Skin of body (tissue), 2 donors: ENCODE measurements around the gene CIP2A. TPM values are rescaled to one million over a fixed set of nuclear protein-coding genes. Genes with fewer than 3 reads are reported as not detected.
"Not testable (repeated sequence)": the region's sequence is repeated elsewhere in the genome, so short reads cannot be mapped to it uniquely, and the experiment has no call there.

ENCODE experiments used
- DNase-seq: peaks from one replicate; lab custom pipeline; 2025; lab: John Stamatoyannopoulos, UW
- total RNA-seq: library from RNA; depleted of rRNA; stranded (reverse); fragments of >200 nt; gene quantifications from one replicate; pipeline ENCODE4 v1.2.3, GENCODE V29; 2014

CIP2A gene
- 12.8 TPM for total RNA-seq

- peak; percentile 92 for DNase-seq
Measured at GRCh38 chr3:108589081-108589997, at the start of gene CIP2A, which contains the start of gene DZIP3. TSS of gene CIP2A (minus strand) at chr3:108589438. CDS start at chr3:108589375, 63 bp downstream. TSS of gene DZIP3 (plus strand) at chr3:108589722. CDS start at chr3:108605407, 15,685 bp downstream.

- DNase-seq = no peak
Measured at GRCh38 chr3:108629974-108630373, 40.7 kb upstream of the CIP2A start.

- DNase-seq = no peak
Measured at GRCh38 chr3:108623504-108623903, 34.3 kb upstream of the CIP2A start.

GRCh38 chr3:108620250-108620649, 31.0 kb upstream of the CIP2A start:
- DNase-seq = no peak

GRCh38 chr3:108616090-108616489, 26.9 kb upstream of the CIP2A start:
- not testable (repeated sequence) for DNase-seq

- DNase-seq = no peak
Measured at GRCh38 chr3:108610651-108611050, 21.4 kb upstream of the CIP2A start.

- DNase-seq = no peak
Measured at GRCh38 chr3:108608750-108609149, 19.5 kb upstream of the CIP2A start.

- no peak for DNase-seq
Measured at GRCh38 chr3:108605491-108605890, 16.3 kb upstream of the CIP2A start.

GRCh38 chr3:108605028-108605427, 15.8 kb upstream of the CIP2A start:
- DNase-seq = no peak

- DNase-seq = no peak
Measured at GRCh38 chr3:108603691-108604090, 14.5 kb upstream of the CIP2A start.

- no peak for DNase-seq
Measured at GRCh38 chr3:108602935-108603294, 13.7 kb upstream of the CIP2A start.

- no peak for DNase-seq
Measured at GRCh38 chr3:108602249-108602934, 13.2 kb upstream of the CIP2A start.

GRCh38 chr3:108599677-108600409, 10.6 kb upstream of the CIP2A start:
- DNase-seq = no peak

- DNase-seq = no peak
Measured at GRCh38 chr3:108598375-108598774, 9.1 kb upstream of the CIP2A start.

GRCh38 chr3:108595321-108595720, 6.1 kb upstream of the CIP2A start:
- DNase-seq = no peak

GRCh38 chr3:108590460-108590859, 1.2 kb upstream of the CIP2A start:
- DNase-seq = no peak

- peak; percentile 64 for DNase-seq
Measured at GRCh38 chr3:108589998-108590323, 723 bp upstream of the CIP2A start.

- DNase-seq = peak; percentile 0
Measured at GRCh38 chr3:108588601-108589000, 637 bp downstream of the CIP2A start.

- DNase-seq = no peak
Measured at GRCh38 chr3:108578064-108578463, 11.2 kb downstream of the CIP2A start.

GRCh38 chr3:108569336-108569735, 19.9 kb downstream of the CIP2A start:
- no peak for DNase-seq

GRCh38 chr3:108566599-108566998, 22.6 kb downstream of the CIP2A start:
- DNase-seq = no peak

GRCh38 chr3:108565506-108565905, 23.7 kb downstream of the CIP2A start:
- no peak for DNase-seq
